IMR-90 (cell line): ENCODE measurements around the gene DSG1. TPM values are rescaled to one million over a fixed set of nuclear protein-coding genes. Genes with fewer than 3 reads are reported as not detected.
"Not testable (repeated sequence)": the region's sequence is repeated elsewhere in the genome, so short reads cannot be mapped to it uniquely, and the experiment has no call there.

Experiments
- ATAC-seq: fragments of 200-7000 bp; cut with Tn5 transposase; 2 replicates; pipeline ENCODE4 v1.9.1; 2020; ENCODE audit warnings: low read depth, mild to moderate bottlenecking, moderate library complexity
- BruUV-seq: library from RNA; stranded (reverse); fragments of 400-500 nt; replicated peaks from 2 replicates; lab custom pipeline; 2021; lab: Mats Ljungman, UMichigan
- CTCF ChIA-PET: fragments of 300-600 bp; formaldehyde crosslinking; extraction: SDS; loops from one replicate; lab custom pipeline; 2021; ENCODE audit warnings: antibody characterized with exemption; lab: Yijun Ruan, JAX
- POLR2A ChIA-PET: fragments of 300-600 bp; sonication (Branson Sonifier 250); formaldehyde crosslinking; loops from one replicate; lab custom pipeline; 2022; ENCODE audit warnings: antibody characterized with exemption; ENCODE audit not compliant: unreplicated experiment; lab: Charles Lee
- DNase-seq: peaks from one replicate; pipeline ENCODE4 v3.0.0; 2013
- H2AFZ ChIP-seq: replicated peaks from 2 replicates; pipeline ENCODE3; 2013; ENCODE audit warnings: low read length, mild to moderate bottlenecking; ENCODE audit not compliant: poor library complexity
- H2AK5ac ChIP-seq: 2 replicates; pipeline ENCODE4 v1.6.1; 2013; ENCODE audit warnings: low read depth, low read length, inconsistent platforms
- H2AK9ac ChIP-seq: replicated peaks from 2 replicates; pipeline ENCODE3; 2013; ENCODE audit warnings: mild to moderate bottlenecking, low read depth, low read length, moderate library complexity; ENCODE audit not compliant: poor library complexity
- H2BK120ac ChIP-seq: 2 replicates; pipeline ENCODE4 v1.6.1; 2013; ENCODE audit warnings: low read depth, low read length, inconsistent platforms
- H2BK15ac ChIP-seq: 3 replicates; pipeline ENCODE4 v1.6.1; 2013; ENCODE audit warnings: low read depth, low read length, inconsistent platforms
- H2BK20ac ChIP-seq: 2 replicates; pipeline ENCODE4 v1.6.1; 2013; ENCODE audit warnings: low read depth, mild to moderate bottlenecking, inconsistent platforms, low read length, moderate library complexity
- H2BK5ac ChIP-seq: 2 replicates; pipeline ENCODE4 v1.6.1; 2013; ENCODE audit warnings: mild to moderate bottlenecking, low read depth, low read length, inconsistent platforms; ENCODE audit not compliant: poor library complexity, severe bottlenecking
- H3K14ac ChIP-seq: replicated peaks from 2 replicates; pipeline ENCODE4 v1.6.1; 2013; ENCODE audit warnings: low read depth, low read length, inconsistent platforms
- H3K18ac ChIP-seq: 2 replicates; pipeline ENCODE4 v1.6.1; 2013; ENCODE audit warnings: low read depth, low read length, control low read depth
- H3K23ac ChIP-seq: 2 replicates; pipeline ENCODE4 v1.6.1; 2013; ENCODE audit warnings: low read depth, low read length, inconsistent platforms
- H3K27ac ChIP-seq: 2 replicates; pipeline ENCODE4 v1.5.1; 2013; ENCODE audit warnings: mild to moderate bottlenecking, control low read depth, low read length; ENCODE audit not compliant: insufficient read depth
- H3K27me3 ChIP-seq: 2 replicates; pipeline ENCODE4 v1.6.1; 2013; ENCODE audit warnings: low read length; ENCODE audit not compliant: control insufficient read depth, insufficient read depth
- H3K36me3 ChIP-seq: 2 replicates; pipeline ENCODE4 v1.6.1; 2013; ENCODE audit warnings: low read length, mixed read lengths; ENCODE audit not compliant: control insufficient read depth, insufficient read depth
- H3K4ac ChIP-seq: 2 replicates; pipeline ENCODE4 v1.6.1; 2013; ENCODE audit warnings: low read depth, low read length, inconsistent platforms
- H3K4me1 ChIP-seq: 2 replicates; pipeline ENCODE4 v1.6.1; 2013; ENCODE audit warnings: low read length, mixed read lengths; ENCODE audit not compliant: control insufficient read depth, insufficient read depth
- H3K4me2 ChIP-seq: 2 replicates; pipeline ENCODE4 v1.6.1; 2013; ENCODE audit warnings: low read depth, mild to moderate bottlenecking, control low read depth, low read length, moderate library complexity
- H3K4me3 ChIP-seq: 2 replicates; pipeline ENCODE4 v1.5.1; 2013; ENCODE audit warnings: low read depth, mild to moderate bottlenecking, control low read depth, low read length, moderate library complexity; ENCODE audit not compliant: insufficient read depth
- H3K56ac ChIP-seq: 2 replicates; pipeline ENCODE4 v1.6.1; 2013; ENCODE audit warnings: low read length, inconsistent platforms; ENCODE audit not compliant: insufficient read depth; ENCODE audit errors: extremely low read depth
- H3K79me1 ChIP-seq, 2 experiments: 2 replicates each; pipeline ENCODE4 v1.6.1; 2013; ENCODE audit warnings: low read length in 2 of 2, inconsistent platforms in 1 of 2, low read depth in 1 of 2
- H3K9ac ChIP-seq: 2 replicates; pipeline ENCODE4 v1.6.1; 2013; ENCODE audit warnings: low read depth, low read length, control low read depth
- H3K9me1 ChIP-seq: 2 replicates; pipeline ENCODE4 v1.6.1; 2013; ENCODE audit warnings: low read length, inconsistent platforms; ENCODE audit not compliant: insufficient read depth
- H3K9me3 ChIP-seq: 2 replicates; pipeline ENCODE4 v1.6.1; 2013; ENCODE audit warnings: low read length; ENCODE audit not compliant: control insufficient read depth, insufficient read depth
- H4K20me1 ChIP-seq: 2 replicates; pipeline ENCODE4 v1.6.1; 2013; ENCODE audit warnings: low read length, inconsistent platforms; ENCODE audit not compliant: insufficient read depth
- H4K5ac ChIP-seq: 2 replicates; pipeline ENCODE4 v1.6.1; 2013; ENCODE audit warnings: mild to moderate bottlenecking, low read depth, low read length, control low read depth
- H4K8ac ChIP-seq, 2 experiments: 2 replicates each; pipeline ENCODE4 v1.6.1; 2013; ENCODE audit warnings: low read depth in 2 of 2, low read length in 2 of 2, control low read depth in 1 of 2, inconsistent platforms in 1 of 2
- H4K91ac ChIP-seq: 2 replicates; pipeline ENCODE4 v1.6.1; 2013; ENCODE audit warnings: low read depth, low read length, inconsistent platforms; ENCODE audit not compliant: insufficient read depth
- CEBPB ChIP-seq: IDR thresholded peaks from 2 replicates; pipeline ENCODE4 v1.6.1; 2012; ENCODE audit warnings: low read depth, low read length, improper control_type of control experiment
- ELK1 ChIP-seq: fragments of 150-350 bp; IDR thresholded peaks from 2 replicates; pipeline ENCODE4 v1.6.1; 2016; ENCODE audit warnings: low read depth, mild to moderate bottlenecking, low read length, moderate library complexity, borderline replicate concordance
- POLR2A ChIP-seq: IDR thresholded peaks from 2 replicates; pipeline ENCODE4 v1.6.1; 2012; ENCODE audit warnings: mild to moderate bottlenecking, low read depth, low read length
- RCOR1 ChIP-seq: IDR thresholded peaks from 2 replicates; pipeline ENCODE4 v1.6.1; 2012; ENCODE audit warnings: mild to moderate bottlenecking, low read length, improper control_type of control experiment; ENCODE audit not compliant: insufficient replicate concordance
- WGBS, 2 experiments: methylation state at CpG; one replicate each; pipeline versions ENCODE4 v1.1.5 to v1.1.7; 2013; ENCODE audit warnings: missing lambda C conversion rate in 2 of 2; ENCODE audit not compliant: insufficient read length in 1 of 2; ENCODE audit errors: extremely low coverage in 2 of 2; 5-methylcytosine and 5-hydroxymethylcytosine counted together
- dilution Hi-C: fragments of 300-500 bp; cut with HindIII; formaldehyde crosslinking; loops from one replicate; pipeline ENCODE4 v1.14.3; 2018; ENCODE audit warnings: low sequenced_read_pairs; ENCODE audit not compliant: unreplicated experiment
- in situ Hi-C: fragments of 300-500 bp; cut with MboI; formaldehyde crosslinking; loops from 3 replicates; pipeline ENCODE4 v1.14.3; 2019; ENCODE audit warnings: low sequenced_read_pairs, inconsistent platforms, mixed read lengths
- intact Hi-C: fragments of 100-400 bp; cut with micrococcal nuclease; formaldehyde crosslinking; loops from 2 replicates; pipeline ENCODE4 v1.10.0; 2022
- polyA plus RNA-seq, 3 experiments: library from polyadenylated mRNA; depleted of rRNA; stranded (reverse); fragments of >200 nt; gene quantifications; 2 replicates each; pipeline ENCODE4 v1.2.3, GENCODE V29; 2012; ENCODE audit warnings: low replicate concordance in 1 of 3
- total RNA-seq: library from RNA; depleted of rRNA; stranded (reverse); fragments of >200 nt; gene quantifications from 2 replicates; pipeline ENCODE4 v1.2.3, GENCODE V29; 2012

The DSG1 gene
- total and polyA plus RNA-seq, 2 of the 4 experiments (the other 2 are of a cell fraction): not detected

- no peak for DNase-seq
- H3K27me3 ChIP-seq: no peaks in the 10 kb centered on the region
- H2AK9ac ChIP-seq: no peak overlapping the region
- no peak overlapping the region for H3K27ac ChIP-seq
- intact Hi-C loops: no loop called here
- H3K4me1 ChIP-seq: no peaks in the 10 kb centered on the region
- TF ChIP-seq RCOR1 (no peak), ELK1 (no peak), CEBPB (no peak), POLR2A (no peak)
- no peaks in the 10 kb centered on the region for H3K36me3 ChIP-seq
- no peak overlapping the region for H2BK15ac ChIP-seq
- dilution Hi-C loops: no loop called here
- peaks cover 1% of the 10 kb centered on the region; the same call in 1 of the 2 replicates for H3K9me3 ChIP-seq
- no peak overlapping the region for H3K14ac ChIP-seq
- no peak overlapping the region for H2BK120ac ChIP-seq
- H2BK5ac ChIP-seq: no peak overlapping the region
- no peak overlapping the region for H3K18ac ChIP-seq
- H2AFZ ChIP-seq: no peak overlapping the region
- no peaks in the 10 kb centered on the region for H3K9me1 ChIP-seq
- H4K8ac ChIP-seq: no peak overlapping the region
- H4K20me1 ChIP-seq: no peaks in the 10 kb centered on the region
- ChIA-PET CTCF (no interaction called here), POLR2A (no interaction called here)
- in situ Hi-C loops: no loop called here
- no peak overlapping the region for H3K56ac ChIP-seq
- H3K9ac ChIP-seq: no peak overlapping the region
- H3K4ac ChIP-seq: no peak overlapping the region
- H3K4me2 ChIP-seq: no peak overlapping the region
- H3K79me1 ChIP-seq: no peaks in the 10 kb centered on the region
- H3K23ac ChIP-seq: no peak overlapping the region
- no peak overlapping the region for H3K4me3 ChIP-seq
- H2BK20ac ChIP-seq: no peak overlapping the region
- WGBS, 2 experiments: no CpG with 5 or more reads among the region's 4 CpGs
- H4K91ac ChIP-seq: no peak overlapping the region
- H2AK5ac ChIP-seq: no peak overlapping the region
- H4K5ac ChIP-seq: no peak overlapping the region
- ATAC-seq: no peak
- no TSS peak for BruUV-seq
Observed at GRCh38 chr18:31343454-31343853, 25.5 kb downstream of the DSG1 start.

GRCh38 chr18:31353336-31353735, 35.4 kb downstream of the DSG1 start:
- H3K36me3 ChIP-seq, H4K8ac ChIP-seq, H3K23ac ChIP-seq, H3K4me1 ChIP-seq, H4K91ac ChIP-seq, H2AK5ac ChIP-seq, H3K56ac ChIP-seq, in situ Hi-C loops, H2AFZ ChIP-seq, H2BK120ac ChIP-seq, H3K4ac ChIP-seq, H3K14ac ChIP-seq, H3K9me3 ChIP-seq, H2BK15ac ChIP-seq, H3K9ac ChIP-seq, H2BK5ac ChIP-seq, DNase-seq, H3K27ac ChIP-seq, CTCF ChIA-PET, dilution Hi-C loops, BruUV-seq, H3K18ac ChIP-seq, H4K20me1 ChIP-seq, H3K4me2 ChIP-seq, H3K9me1 ChIP-seq, ATAC-seq, intact Hi-C loops, H2AK9ac ChIP-seq, H3K79me1 ChIP-seq, H2BK20ac ChIP-seq, H4K5ac ChIP-seq, POLR2A ChIA-PET, H3K4me3 ChIP-seq, H3K27me3 ChIP-seq: not testable (repeated sequence)
- WGBS, 2 experiments: no CpG with 5 or more reads among the region's 17 CpGs
